Caco-2 (cell line): ENCODE data around the gene ZNF433. TPM values are rescaled to one million over a fixed set of nuclear protein-coding genes. Genes with fewer than 3 reads are reported as not detected.
"Not testable (repeated sequence)": the region's sequence is repeated elsewhere in the genome, so short reads cannot be mapped to it uniquely, and the experiment has no call there.

ENCODE experiments used
- BruUV-seq: library from RNA; stranded (reverse); fragments of 400-500 nt; replicated peaks from 2 replicates; lab custom pipeline; 2021; lab: Mats Ljungman, UMichigan
- CTCF ChIA-PET: fragments of 300-600 bp; sonication (Branson Sonifier 250); formaldehyde crosslinking; loops from one replicate; lab custom pipeline; 2022; ENCODE audit warnings: antibody characterized with exemption; lab: Charles Lee
- POLR2A ChIA-PET: fragments of 300-600 bp; sonication (Branson Sonifier 250); formaldehyde crosslinking; loops from one replicate; lab custom pipeline; 2022; ENCODE audit warnings: antibody characterized with exemption; lab: Charles Lee
- DNase-seq, 2 experiments: peaks; one replicate each; pipeline versions ENCODE4 v3.0.0 to v3.0.0-alpha.2; 2020 to 2022
- H3K27me3 ChIP-seq: replicated peaks from 2 replicates; pipeline ENCODE4 v1.6.0; 2011; ENCODE audit warnings: low read length; ENCODE audit not compliant: control insufficient read depth, insufficient read depth
- H3K36me3 ChIP-seq: 2 replicates; pipeline ENCODE4 v1.5.1; 2011; ENCODE audit warnings: low read length; ENCODE audit not compliant: control insufficient read depth, insufficient read depth
- H3K4me1 ChIP-seq: fragments of 250-450 bp; sonication (Bioruptor Pico); 2 replicates; pipeline ENCODE4 v1.5.1; 2020; ENCODE audit warnings: mild to moderate bottlenecking
- H3K4me3 ChIP-seq: 2 replicates; pipeline ENCODE4 v1.5.1; 2011; ENCODE audit warnings: low read depth, mild to moderate bottlenecking, control low read depth, low read length
- H3K9me3 ChIP-seq: fragments of 250-450 bp; sonication (Bioruptor Pico); 2 replicates; pipeline ENCODE4 v1.5.1; 2020; ENCODE audit warnings: mild to moderate bottlenecking, moderate library complexity
- H3K27ac Mint-ChIP-seq: one replicate; pipeline ENCODE4 v1.8.0; 2022; ENCODE audit warnings: mixed read lengths; ENCODE audit not compliant: unreplicated experiment
- H3K27me3 Mint-ChIP-seq: one replicate; pipeline ENCODE4 v1.8.0; 2022; ENCODE audit warnings: mixed read lengths; ENCODE audit not compliant: insufficient read depth, unreplicated experiment
- H3K36me3 Mint-ChIP-seq: one replicate; pipeline ENCODE4 v1.8.0; 2022; ENCODE audit warnings: mild to moderate bottlenecking, mixed read lengths; ENCODE audit not compliant: insufficient read depth, unreplicated experiment
- H3K4me1 Mint-ChIP-seq: one replicate; pipeline ENCODE4 v1.8.0; 2022; ENCODE audit warnings: low read depth, mixed read lengths; ENCODE audit not compliant: unreplicated experiment
- H3K4me3 Mint-ChIP-seq: one replicate; pipeline ENCODE4 v1.8.0; 2022; ENCODE audit warnings: mild to moderate bottlenecking, moderate library complexity, mixed read lengths; ENCODE audit not compliant: unreplicated experiment
- H3K9me3 Mint-ChIP-seq: one replicate; pipeline ENCODE4 v1.8.0; 2022; ENCODE audit warnings: mixed read lengths; ENCODE audit not compliant: unreplicated experiment
- CTCF ChIP-seq, 2 experiments: fragments of 200-600 bp in 1 of 2; IDR thresholded peaks; 1 replicate in 1 of 2; 2 replicates in 1 of 2; pipeline versions ENCODE4 v1.5.1 to v1.8.0; 2011 to 2022; ENCODE audit warnings: antibody characterized with exemption in 1 of 2, control low read depth in 1 of 2, inconsistent platforms in 1 of 2, low read depth in 1 of 2, low read length in 1 of 2, mild to moderate bottlenecking in 1 of 2, moderate library complexity in 1 of 2; ENCODE audit not compliant: insufficient read depth in 1 of 2, severe bottlenecking in 1 of 2, unreplicated experiment in 1 of 2
- intact Hi-C: fragments of 100-400 bp; cut with micrococcal nuclease; formaldehyde crosslinking; loops from one replicate; pipeline ENCODE4 v1.10.0; 2022; ENCODE audit not compliant: unreplicated experiment
- total RNA-seq: library from RNA; stranded (reverse); gene quantifications from 2 replicates; pipeline ENCODE4 v1.2.3, GENCODE V29; 2022

Gene ZNF433
- total RNA-seq, 1 experiment from 2014 or later, result 0.75 TPM

GRCh38 chr19:12000152-12000981, 35.1 kb downstream of the ZNF433 start:
- DNase-seq, result no peak
- no peaks in the 10 kb centered on the region for H3K27me3 ChIP-seq
- ChIA-PET POLR2A (no interaction called here), CTCF (no interaction called here)
- no peaks in the 10 kb centered on the region for H3K36me3 Mint-ChIP-seq
- H3K4me1 ChIP-seq, result no peaks in the 10 kb centered on the region
- H3K9me3 Mint-ChIP-seq, result peaks cover 19% of the 10 kb centered on the region
- intact Hi-C loops, result no loop called here
- H3K9me3 ChIP-seq, result no peaks in the 10 kb centered on the region
- H3K4me1 Mint-ChIP-seq, result no peaks in the 10 kb centered on the region
- H3K27ac Mint-ChIP-seq, result no peak overlapping the region
- no peak for TF ChIP-seq CTCF (IDR thresholded peaks at IDR 0.05; ENCODE audit: insufficient read depth in 1 of 2, low read depth in 1 of 2, low read length in 1 of 2, severe bottlenecking in 1 of 2, unreplicated experiment in 1 of 2)
- H3K4me3 ChIP-seq, result no peak overlapping the region
- no peaks in the 10 kb centered on the region for H3K27me3 Mint-ChIP-seq
- no peaks in the 10 kb centered on the region for H3K36me3 ChIP-seq
- no TSS peak for BruUV-seq
- no peak overlapping the region for H3K4me3 Mint-ChIP-seq

GRCh38 chr19:11995174-11995573, 40.3 kb downstream of the ZNF433 start:
- H3K4me1 ChIP-seq, result no peaks in the 10 kb centered on the region
- H3K9me3 ChIP-seq, result no peaks in the 10 kb centered on the region
- BruUV-seq, result no TSS peak
- TF ChIP-seq CTCF (IDR thresholded peaks at IDR 0.05; ENCODE audit: insufficient read depth in 1 of 2, low read depth in 1 of 2, low read length in 1 of 2, severe bottlenecking in 1 of 2, unreplicated experiment in 1 of 2), result no peak
- no peaks in the 10 kb centered on the region for H3K36me3 ChIP-seq
- ChIA-PET CTCF (no interaction called here), POLR2A (no interaction called here)
- H3K4me3 ChIP-seq, result no peak overlapping the region
- DNase-seq, result no peak
- Mint-ChIP-seq H3K36me3 (no peaks in the 10 kb centered on the region), H3K4me3 (no peak overlapping the region), H3K9me3 (peaks cover 28% of the 10 kb centered on the region), H3K27ac (no peak overlapping the region), H3K27me3 (no peaks in the 10 kb centered on the region), H3K4me1 (no peaks in the 10 kb centered on the region)
- intact Hi-C loops, result no loop called here
- no peaks in the 10 kb centered on the region for H3K27me3 ChIP-seq

DNA sequence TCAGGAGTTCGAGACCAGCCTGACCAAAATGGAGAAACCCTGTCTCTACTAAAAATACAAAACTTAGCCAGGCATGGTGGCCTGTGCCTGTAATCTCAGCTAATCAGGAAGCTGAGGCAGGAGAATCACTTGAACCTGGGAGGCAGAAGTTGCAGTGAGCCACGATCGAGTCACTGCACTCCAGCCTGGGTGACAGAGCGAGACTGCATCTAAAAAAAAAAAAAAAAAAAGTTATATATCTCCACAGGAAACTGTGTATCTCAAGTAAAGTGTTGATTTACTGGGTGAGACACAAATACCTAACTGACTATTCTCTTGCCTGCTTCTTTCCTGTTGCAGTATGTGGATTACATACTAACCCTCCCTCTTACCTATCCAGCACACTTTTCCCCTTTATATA, 43.6 kb downstream of the ZNF433 start:
- peaks cover 12% of the 10 kb centered on the region for H3K9me3 Mint-ChIP-seq
- H3K36me3 Mint-ChIP-seq, H3K4me1 ChIP-seq, H3K27me3 Mint-ChIP-seq, H3K4me3 ChIP-seq, H3K9me3 ChIP-seq, H3K36me3 ChIP-seq, H3K4me3 Mint-ChIP-seq, intact Hi-C loops, CTCF ChIA-PET, BruUV-seq, DNase-seq, H3K4me1 Mint-ChIP-seq, POLR2A ChIA-PET, H3K27me3 ChIP-seq, H3K27ac Mint-ChIP-seq: not testable (repeated sequence)
